Measurements from ENCODE around the gene CDKN2AIPNL. TPM values are rescaled to one million over a fixed set of nuclear protein-coding genes. Genes with fewer than 3 reads are reported as not detected.
A peak's percentile ranks its signal among the peaks of the same experiment; 100 is the strongest.

The CDKN2AIPNL gene
- total RNA-seq, 1 experiment from 2014 or later: 63.0 TPM

DNA sequence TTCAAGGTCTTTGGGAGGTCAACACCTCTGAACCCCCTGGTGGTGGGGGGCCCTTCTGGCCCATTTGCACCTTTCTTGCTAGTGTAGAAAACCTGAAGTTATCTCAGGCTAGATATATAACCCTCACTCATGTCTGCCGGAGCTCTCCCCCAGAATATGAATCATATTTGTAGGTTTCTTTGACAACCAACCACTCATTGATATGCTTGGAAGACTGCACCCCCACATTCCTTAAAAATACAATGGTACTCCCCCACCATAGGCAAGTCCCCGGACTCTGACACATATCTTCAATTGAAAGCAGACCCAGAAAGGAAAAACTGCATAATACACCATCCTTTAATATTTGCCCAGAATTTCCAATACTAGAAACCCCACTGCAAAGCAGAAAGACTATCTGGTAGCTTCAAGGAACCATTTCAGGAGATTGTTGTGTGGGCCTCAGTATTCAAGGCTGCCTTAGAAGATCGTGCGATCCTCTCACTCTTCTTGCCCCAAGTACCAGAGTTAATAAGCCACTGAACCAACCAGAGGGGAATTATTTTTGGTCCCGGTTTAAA, 41.3 kb downstream of the CDKN2AIPNL start:
- H3K9ac ChIP-seq (ENCODE audit: low read length): peak overlapping the region; percentile 82
- DNase-seq (ENCODE audit: low read depth, low spot score) (no peak), ATAC-seq (peak; percentile 1; the same call in 1 of the 2 replicates)
- peaks cover 55% of the 10 kb centered on the region for H3K79me2 ChIP-seq (ENCODE audit: insufficient read depth, low read length)
- peak overlapping the region; percentile 72 to 97 for H3K4me3 ChIP-seq (replicated peaks in 1 of 2; ENCODE audit: low read depth in 1 of 2, low read length in 2 of 2)
- TSS peak; percentile 82 for BruUV-seq (replicated peaks)
- ChIA-PET RAD21 (ENCODE audit: low non-redundant PET in 1 of 2, low total read pairs in 2 of 2, uncharacterized antibody in 2 of 2, unreplicated experiment in 2 of 2) (no interaction called here), POLR2A (interaction anchor here (0.5 kb wide), 1 partner anchor 338 kb away, joined by 3 read pairs; no protein-coding TSS in a partner anchor), CTCF (no interaction called here)
- TF ChIP-seq ELF1 (IDR thresholded peaks at IDR 0.05; ENCODE audit: borderline replicate concordance, low read depth): no peak
- intact Hi-C loops (cut with micrococcal nuclease): loop anchor here (5.0 kb wide), 1 partner anchor 217 kb away; no protein-coding TSS in a partner anchor
- H3K9me2 ChIP-seq (ENCODE audit: insufficient read depth): no peaks in the 10 kb centered on the region
- peak overlapping the region; percentile 1 for H2AFZ ChIP-seq (ENCODE audit: low read depth, low read length, poor library complexity, severe bottlenecking)
- H3K27me3 ChIP-seq (ENCODE audit: insufficient read depth, low read length): no peaks in the 10 kb centered on the region
- H3K36me3 ChIP-seq (ENCODE audit: control insufficient read depth in 1 of 2, insufficient read depth in 2 of 2, low read length in 2 of 2): peaks cover 0 to 4% of the 10 kb centered on the region in 2 experiments; a peak in 1 of 4 replicates
- no peaks in the 10 kb centered on the region for H3K9me3 ChIP-seq (ENCODE audit: control insufficient read depth in 1 of 2, insufficient read depth in 1 of 2, low read depth in 1 of 2, low read length in 2 of 2)
- peak overlapping the region; percentile 88 for H3K4me2 ChIP-seq (ENCODE audit: low read length)
- H4K20me1 ChIP-seq (ENCODE audit: insufficient read depth): no peaks in the 10 kb centered on the region; the same call in 1 of the 2 replicates
- H3K4me1 ChIP-seq (ENCODE audit: control insufficient read depth in 1 of 2, insufficient read depth in 2 of 2, low read length in 2 of 2): peaks cover 18 to 29% of the 10 kb centered on the region in 2 experiments
- H3K27ac ChIP-seq (ENCODE audit: low read depth, low read length): peak overlapping the region; percentile 73; the same call in 1 of the 2 replicates

DNA sequence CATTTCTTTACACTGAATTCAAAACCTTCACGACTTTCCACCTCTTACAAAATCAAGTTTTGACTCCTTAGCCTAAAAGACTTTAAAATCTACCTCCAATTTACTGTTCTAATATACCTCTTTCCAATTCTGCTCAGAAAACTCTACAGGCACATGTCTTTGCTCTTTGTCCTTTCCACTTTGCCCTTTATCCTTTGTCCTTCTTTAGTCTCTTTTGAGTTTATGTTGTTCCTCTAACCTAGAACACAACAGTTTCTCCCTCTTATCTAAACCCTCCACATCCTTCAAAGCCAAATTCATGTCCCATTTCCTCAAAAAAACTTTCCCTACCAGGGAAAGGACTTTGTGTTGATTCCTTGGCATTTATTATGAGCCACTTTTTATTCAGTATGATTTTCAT, 46.1 kb downstream of the CDKN2AIPNL start:
- intact Hi-C loops (cut with micrococcal nuclease): no loop called here
- TF ChIP-seq CEBPB (IDR thresholded peaks at IDR 0.05; ENCODE audit: low read depth): no peak
- TF ChIP-seq YY1 (IDR thresholded peaks at IDR 0.05; ENCODE audit: extremely low read depth, insufficient replicate concordance, low read depth, low read length): no peak
- TF ChIP-seq POLR2AphosphoS5 (IDR thresholded peaks at IDR 0.05; ENCODE audit: low read depth, low read length): no peak
- TF ChIP-seq, protein P1, sequence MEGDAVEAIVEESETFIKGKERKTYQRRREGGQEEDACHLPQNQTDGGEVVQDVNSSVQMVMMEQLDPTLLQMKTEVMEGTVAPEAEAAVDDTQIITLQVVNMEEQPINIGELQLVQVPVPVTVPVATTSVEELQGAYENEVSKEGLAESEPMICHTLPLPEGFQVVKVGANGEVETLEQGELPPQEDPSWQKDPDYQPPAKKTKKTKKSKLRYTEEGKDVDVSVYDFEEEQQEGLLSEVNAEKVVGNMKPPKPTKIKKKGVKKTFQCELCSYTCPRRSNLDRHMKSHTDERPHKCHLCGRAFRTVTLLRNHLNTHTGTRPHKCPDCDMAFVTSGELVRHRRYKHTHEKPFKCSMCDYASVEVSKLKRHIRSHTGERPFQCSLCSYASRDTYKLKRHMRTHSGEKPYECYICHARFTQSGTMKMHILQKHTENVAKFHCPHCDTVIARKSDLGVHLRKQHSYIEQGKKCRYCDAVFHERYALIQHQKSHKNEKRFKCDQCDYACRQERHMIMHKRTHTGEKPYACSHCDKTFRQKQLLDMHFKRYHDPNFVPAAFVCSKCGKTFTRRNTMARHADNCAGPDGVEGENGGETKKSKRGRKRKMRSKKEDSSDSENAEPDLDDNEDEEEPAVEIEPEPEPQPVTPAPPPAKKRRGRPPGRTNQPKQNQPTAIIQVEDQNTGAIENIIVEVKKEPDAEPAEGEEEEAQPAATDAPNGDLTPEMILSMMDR (IDR thresholded peaks at IDR 0.05 in 2 of 3, conservative IDR thresholded peaks at IDR 0.05 in 1 of 3; ENCODE audit: borderline replicate concordance in 1 of 3, insufficient read depth in 1 of 3, low read depth in 2 of 3, low read length in 2 of 3): no peak
- no peak for TF ChIP-seq JUND (IDR thresholded peaks at IDR 0.05)
- TF ChIP-seq SP1 (IDR thresholded peaks at IDR 0.05; ENCODE audit: low read depth): no peak
- TF ChIP-seq EZH2phosphoT487 (IDR thresholded peaks at IDR 0.05; ENCODE audit: borderline replicate concordance): no peak
- TF ChIP-seq EZH2 (IDR thresholded peaks at IDR 0.05): no peak
- no peak for TF ChIP-seq EGR1 (IDR thresholded peaks at IDR 0.05; ENCODE audit: low read depth)
- TF ChIP-seq, protein P2, sequence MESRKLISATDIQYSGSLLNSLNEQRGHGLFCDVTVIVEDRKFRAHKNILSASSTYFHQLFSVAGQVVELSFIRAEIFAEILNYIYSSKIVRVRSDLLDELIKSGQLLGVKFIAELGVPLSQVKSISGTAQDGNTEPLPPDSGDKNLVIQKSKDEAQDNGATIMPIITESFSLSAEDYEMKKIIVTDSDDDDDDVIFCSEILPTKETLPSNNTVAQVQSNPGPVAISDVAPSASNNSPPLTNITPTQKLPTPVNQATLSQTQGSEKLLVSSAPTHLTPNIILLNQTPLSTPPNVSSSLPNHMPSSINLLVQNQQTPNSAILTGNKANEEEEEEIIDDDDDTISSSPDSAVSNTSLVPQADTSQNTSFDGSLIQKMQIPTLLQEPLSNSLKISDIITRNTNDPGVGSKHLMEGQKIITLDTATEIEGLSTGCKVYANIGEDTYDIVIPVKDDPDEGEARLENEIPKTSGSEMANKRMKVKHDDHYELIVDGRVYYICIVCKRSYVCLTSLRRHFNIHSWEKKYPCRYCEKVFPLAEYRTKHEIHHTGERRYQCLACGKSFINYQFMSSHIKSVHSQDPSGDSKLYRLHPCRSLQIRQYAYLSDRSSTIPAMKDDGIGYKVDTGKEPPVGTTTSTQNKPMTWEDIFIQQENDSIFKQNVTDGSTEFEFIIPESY (IDR thresholded peaks at IDR 0.05; ENCODE audit: extremely low read depth, insufficient replicate concordance, low read length): no peak
- no peak for TF ChIP-seq SRF (IDR thresholded peaks at IDR 0.05; ENCODE audit: low read depth)
- TF ChIP-seq ELF1 (IDR thresholded peaks at IDR 0.05; ENCODE audit: borderline replicate concordance, low read depth): no peak

More for the DNA sequence above, 46.1 kb downstream of the CDKN2AIPNL start:
- no peaks in the 10 kb centered on the region for H3K27me3 ChIP-seq (ENCODE audit: insufficient read depth, low read length)
- POLR2A ChIA-PET: no interaction called here
- RAD21 ChIA-PET (ENCODE audit: low non-redundant PET in 1 of 2, low total read pairs in 2 of 2, uncharacterized antibody in 2 of 2, unreplicated experiment in 2 of 2): no interaction called here
- no peaks in the 10 kb centered on the region for H3K9me3 ChIP-seq (ENCODE audit: control insufficient read depth in 1 of 2, insufficient read depth in 1 of 2, low read depth in 1 of 2, low read length in 2 of 2)
- peaks cover 20% of the 10 kb centered on the region for H3K79me2 ChIP-seq (ENCODE audit: insufficient read depth, low read length)
- CTCF ChIA-PET: no interaction called here
- H3K4me3 ChIP-seq (replicated peaks in 1 of 2; ENCODE audit: low read depth in 1 of 2, low read length in 2 of 2): peak overlapping the region; percentile 83 to 93; a peak in 3 of 4 replicates
- no peak overlapping the region for H2AFZ ChIP-seq (ENCODE audit: low read depth, low read length, poor library complexity, severe bottlenecking)
- no peaks in the 10 kb centered on the region for H4K20me1 ChIP-seq (ENCODE audit: insufficient read depth)
- no peak for ATAC-seq
- H3K9me2 ChIP-seq (ENCODE audit: insufficient read depth): no peaks in the 10 kb centered on the region
- peaks cover 9 to 17% of the 10 kb centered on the region in 2 experiments for H3K4me1 ChIP-seq (ENCODE audit: control insufficient read depth in 1 of 2, insufficient read depth in 2 of 2, low read length in 2 of 2)
- no peak for DNase-seq (ENCODE audit: low read depth, low spot score)
- no peak overlapping the region for H3K27ac ChIP-seq (ENCODE audit: low read depth, low read length)
- peak overlapping the region; percentile 83; the same call in 1 of the 2 replicates for H3K4me2 ChIP-seq (ENCODE audit: low read length)
- BruUV-seq (replicated peaks): no TSS peak
- no peaks in the 10 kb centered on the region for H3K36me3 ChIP-seq (ENCODE audit: control insufficient read depth in 1 of 2, insufficient read depth in 2 of 2, low read length in 2 of 2)
- no peak overlapping the region for H3K9ac ChIP-seq (ENCODE audit: low read length)
